Cardiac muscle cell (in vitro differentiated cells and primary cell): ENCODE data around the gene SNX9. TPM values are rescaled to one million over a fixed set of nuclear protein-coding genes. Genes with fewer than 3 reads are reported as not detected.

Source experiments
- DNase-seq, 2 donors: peaks; one replicate each; pipeline versions ENCODE4 v3.0.0 to v3.0.0-alpha.2; 2010 to 2017; ENCODE audit warnings: low read depth in 1 of 2, low spot score in 1 of 2
- H3K27ac ChIP-seq: fragments of 200-600 bp; sonication (generic); 2 replicates; pipeline ENCODE4 v1.5.1; 2016
- H3K27me3 ChIP-seq: fragments of 200-600 bp; sonication (generic); 2 replicates; pipeline ENCODE4 v1.6.0; 2016; ENCODE audit warnings: control low read depth
- H3K36me3 ChIP-seq: fragments of 200-600 bp; sonication (generic); 2 replicates; pipeline ENCODE4 v1.5.1; 2016; ENCODE audit warnings: control low read depth
- H3K4me1 ChIP-seq: fragments of 200-600 bp; sonication (generic); 2 replicates; pipeline ENCODE4 v1.8.1; 2017; ENCODE audit warnings: low read depth, mild to moderate bottlenecking, mixed run types
- H3K4me3 ChIP-seq: fragments of 200-600 bp; sonication (generic); 2 replicates; pipeline ENCODE4 v1.5.1; 2016; ENCODE audit warnings: mild to moderate bottlenecking
- H3K9me3 ChIP-seq: fragments of 200-600 bp; sonication (generic); 2 replicates; pipeline ENCODE4 v1.5.1; 2017; ENCODE audit warnings: low read depth, mild to moderate bottlenecking, control low read depth
- CTCF ChIP-seq: IDR thresholded peaks from 2 replicates; pipeline ENCODE4 v1.5.1; 2012; ENCODE audit warnings: low read depth, mild to moderate bottlenecking, low read length
- polyA plus RNA-seq: library from polyadenylated mRNA; unstranded; fragments of >200 nt; fragmentation: Nextera tagmentation; extraction: Ambion mirVana; gene quantifications from 2 replicates; pipeline ENCODE4 v1.2.1, GENCODE V29; 2016
- total RNA-seq: library from RNA; depleted of rRNA; stranded (reverse); fragments of >200 nt; gene quantifications from 2 replicates; pipeline ENCODE4 v1.2.3, GENCODE V29; 2016

SNX9 gene
- total and polyA plus RNA-seq, 2 experiments from 2014 or later: 23.9 to 27.0 TPM

GRCh38 chr6:157987788-157988699 is 165.0 kb downstream of the SNX9 start:
- Histone ChIP-seq H3K9me3 (no peaks in the 10 kb centered on the region), H3K27me3 (no peaks in the 10 kb centered on the region), H3K4me1 (no peaks in the 10 kb centered on the region), H3K4me3 (no peak overlapping the region), H3K36me3 (no peaks in the 10 kb centered on the region), H3K27ac (no peak overlapping the region)
- no peak for DNase-seq
- no peak for TF ChIP-seq CTCF

- no peak for TF ChIP-seq CTCF
- Histone ChIP-seq H3K27ac (no peak overlapping the region), H3K36me3 (no peaks in the 10 kb centered on the region), H3K27me3 (no peaks in the 10 kb centered on the region), H3K4me3 (no peak overlapping the region), H3K4me1 (no peaks in the 10 kb centered on the region), H3K9me3 (no peaks in the 10 kb centered on the region)
- no peak for DNase-seq
These were observed 165.6 kb downstream of the SNX9 start for GRCh38 chr6:157988700-157989063.

- H3K4me1 ChIP-seq: no peaks in the 10 kb centered on the region
- DNase-seq: peak; percentile 15 to 46
- no peaks in the 10 kb centered on the region for H3K27me3 ChIP-seq
- H3K27ac ChIP-seq: no peak overlapping the region
- no peak overlapping the region for H3K4me3 ChIP-seq
- peak; percentile 2 for TF ChIP-seq CTCF
- H3K9me3 ChIP-seq: no peaks in the 10 kb centered on the region
- no peaks in the 10 kb centered on the region for H3K36me3 ChIP-seq
These were observed 166.7 kb downstream of the SNX9 start for GRCh38 chr6:157989541-157990289.

- no peak overlapping the region for H3K4me3 ChIP-seq
- no peaks in the 10 kb centered on the region for H3K9me3 ChIP-seq
- no peak for DNase-seq
- H3K4me1 ChIP-seq: no peaks in the 10 kb centered on the region
- no peak for TF ChIP-seq CTCF
- no peaks in the 10 kb centered on the region for H3K27me3 ChIP-seq
- H3K27ac ChIP-seq: no peak overlapping the region
- H3K36me3 ChIP-seq: no peaks in the 10 kb centered on the region
These were observed 167.4 kb downstream of the SNX9 start for GRCh38 chr6:157990321-157991066.

GRCh38 chr6:157991067-157991432 is 168.0 kb downstream of the SNX9 start:
- Histone ChIP-seq H3K4me3 (no peak overlapping the region), H3K4me1 (no peaks in the 10 kb centered on the region), H3K27ac (no peak overlapping the region), H3K27me3 (no peaks in the 10 kb centered on the region), H3K36me3 (no peaks in the 10 kb centered on the region), H3K9me3 (no peaks in the 10 kb centered on the region)
- no peak for DNase-seq
- TF ChIP-seq CTCF: no peak
